ENCODE measurements around the gene BAIAP2L1. TPM values are rescaled to one million over a fixed set of nuclear protein-coding genes. Genes with fewer than 3 reads are reported as not detected.

The BAIAP2L1 gene
- total RNA-seq, 8 experiments from 2014 or later = 0.66 to 2.5 (median 1.4) TPM

- 72 to 100% (median 90%) methylated on average over 1 to 17 of the region's 23 CpGs; no CpG with 5 or more reads in 2 of the 10 experiments for WGBS, 10 experiments
- H3K4me3 ChIP-seq = no peak overlapping the region
- H3K4me1 ChIP-seq (replicated peaks in 1 of 2) = no peaks in the 10 kb centered on the region
- in situ Hi-C loops (cut with MboI; ENCODE audit: low pct_unique_long_range_greater_than_20kb in 2 of 9, low sequenced_read_pairs in 9 of 9, unreplicated experiment in 9 of 9) = no loop called here
- no peak overlapping the region for H3K27ac ChIP-seq
- ATAC-seq (replicated peaks in 6 of 8) = no peak
Measured at GRCh38 chr7:98348726-98349474, 52.0 kb downstream of the BAIAP2L1 start.

GRCh38 chr7:98346515-98347069 is 54.3 kb downstream of the BAIAP2L1 start:
- no peaks in the 10 kb centered on the region for H3K4me1 ChIP-seq (replicated peaks in 1 of 2)
- no peak overlapping the region for H3K4me3 ChIP-seq
- in situ Hi-C loops (cut with MboI; ENCODE audit: low pct_unique_long_range_greater_than_20kb in 2 of 9, low sequenced_read_pairs in 9 of 9, unreplicated experiment in 9 of 9) = no loop called here
- WGBS, 10 experiments = 42 to 92% (median 82%) methylated on average over 2 to 7 of the region's 7 CpGs
- ATAC-seq (replicated peaks in 6 of 8) = no peak
- H3K27ac ChIP-seq = no peak overlapping the region

GRCh38 chr7:98341106-98341505 is 59.8 kb downstream of the BAIAP2L1 start:
- 0 to 100% (median 83%) methylated on average over 2 to 3 of the region's 3 CpGs; no CpG with 5 or more reads in 1 of the 10 experiments for WGBS, 10 experiments
- ATAC-seq (replicated peaks in 6 of 8) = no peak
- Histone ChIP-seq H3K4me1 (replicated peaks in 1 of 2) (no peaks in the 10 kb centered on the region), H3K4me3 (no peak overlapping the region), H3K27ac (no peak overlapping the region)
- in situ Hi-C loops (cut with MboI; ENCODE audit: low pct_unique_long_range_greater_than_20kb in 2 of 9, low sequenced_read_pairs in 9 of 9, unreplicated experiment in 9 of 9) = no loop called here

GRCh38 chr7:98339043-98339442 is 61.8 kb downstream of the BAIAP2L1 start:
- in situ Hi-C loops (cut with MboI; ENCODE audit: low pct_unique_long_range_greater_than_20kb in 2 of 9, low sequenced_read_pairs in 9 of 9, unreplicated experiment in 9 of 9) = no loop called here
- Histone ChIP-seq H3K27ac (no peak overlapping the region), H3K4me3 (no peak overlapping the region), H3K4me1 (replicated peaks in 1 of 2) (no peaks in the 10 kb centered on the region)
- no peak for ATAC-seq (replicated peaks in 6 of 8)
- 83 to 100% (median 92%) methylated on average over 1 to 3 of the region's 3 CpGs; no CpG with 5 or more reads in 3 of the 10 experiments for WGBS, 10 experiments

- H3K4me3 ChIP-seq = no peak overlapping the region
- no peaks in the 10 kb centered on the region for H3K4me1 ChIP-seq (replicated peaks in 1 of 2)
- in situ Hi-C loops (cut with MboI; ENCODE audit: low pct_unique_long_range_greater_than_20kb in 2 of 9, low sequenced_read_pairs in 9 of 9, unreplicated experiment in 9 of 9) = no loop called here
- H3K27ac ChIP-seq = no peak overlapping the region
- 50 to 100% (median 93%) methylated on average over 2 to 6 of the region's 6 CpGs; no CpG with 5 or more reads in 2 of the 10 experiments for WGBS, 10 experiments
- no peak for ATAC-seq (replicated peaks in 6 of 8)
Measured at GRCh38 chr7:98338441-98338840, 62.4 kb downstream of the BAIAP2L1 start.

GRCh38 chr7:98335411-98335977 is 65.4 kb downstream of the BAIAP2L1 start:
- ATAC-seq (replicated peaks in 6 of 8) = no peak
- WGBS, 10 experiments = 62 to 97% (median 92%) methylated on average over 1 to 8 of the region's 8 CpGs; no CpG with 5 or more reads in 2 of the 10 experiments
- no peak overlapping the region for H3K27ac ChIP-seq
- H3K4me3 ChIP-seq = no peak overlapping the region
- in situ Hi-C loops (cut with MboI; ENCODE audit: low pct_unique_long_range_greater_than_20kb in 2 of 9, low sequenced_read_pairs in 9 of 9, unreplicated experiment in 9 of 9) = no loop called here
- no peaks in the 10 kb centered on the region for H3K4me1 ChIP-seq (replicated peaks in 1 of 2)

GRCh38 chr7:98334081-98334480 is 66.8 kb downstream of the BAIAP2L1 start:
- in situ Hi-C loops (cut with MboI; ENCODE audit: low pct_unique_long_range_greater_than_20kb in 2 of 9, low sequenced_read_pairs in 9 of 9, unreplicated experiment in 9 of 9) = no loop called here
- no peaks in the 10 kb centered on the region for H3K4me1 ChIP-seq (replicated peaks in 1 of 2)
- WGBS, 10 experiments = 0 to 100% (median 56%) methylated on average over 1 of the region's 1 CpG; no CpG with 5 or more reads in 1 of the 10 experiments
- no peak overlapping the region for H3K27ac ChIP-seq
- H3K4me3 ChIP-seq = no peak overlapping the region
- ATAC-seq (replicated peaks in 6 of 8) = no peak

GRCh38 chr7:98330926-98331529 is 69.9 kb downstream of the BAIAP2L1 start:
- 77 to 97% (median 87%) methylated on average over 4 to 5 of the region's 5 CpGs for WGBS, 10 experiments
- Histone ChIP-seq H3K4me3 (no peak overlapping the region), H3K27ac (no peak overlapping the region), H3K4me1 (replicated peaks in 1 of 2) (no peaks in the 10 kb centered on the region)
- in situ Hi-C loops (cut with MboI; ENCODE audit: low pct_unique_long_range_greater_than_20kb in 2 of 9, low sequenced_read_pairs in 9 of 9, unreplicated experiment in 9 of 9) = no loop called here
- no peak for ATAC-seq (replicated peaks in 6 of 8)

GRCh38 chr7:98329791-98330373 is 71.0 kb downstream of the BAIAP2L1 start:
- Histone ChIP-seq H3K27ac (no peak overlapping the region), H3K4me3 (no peak overlapping the region), H3K4me1 (replicated peaks in 1 of 2) (no peaks in the 10 kb centered on the region)
- no peak for ATAC-seq (replicated peaks in 6 of 8)
- 10 to 97% (median 80%) methylated on average over 3 to 8 of the region's 9 CpGs; no CpG with 5 or more reads in 2 of the 10 experiments for WGBS, 10 experiments
- in situ Hi-C loops (cut with MboI; ENCODE audit: low pct_unique_long_range_greater_than_20kb in 2 of 9, low sequenced_read_pairs in 9 of 9, unreplicated experiment in 9 of 9) = no loop called here

- no peaks in the 10 kb centered on the region for H3K4me1 ChIP-seq (replicated peaks in 1 of 2)
- H3K4me3 ChIP-seq = no peak overlapping the region
- 13 to 100% (median 87%) methylated on average over 1 to 10 of the region's 14 CpGs; no CpG with 5 or more reads in 3 of the 10 experiments for WGBS, 10 experiments
- H3K27ac ChIP-seq = no peak overlapping the region
- in situ Hi-C loops (cut with MboI; ENCODE audit: low pct_unique_long_range_greater_than_20kb in 2 of 9, low sequenced_read_pairs in 9 of 9, unreplicated experiment in 9 of 9) = no loop called here
- ATAC-seq (replicated peaks in 6 of 8) = no peak
Measured at GRCh38 chr7:98329100-98329790, 71.6 kb downstream of the BAIAP2L1 start.

- no peak for ATAC-seq (replicated peaks in 6 of 8)
- in situ Hi-C loops (cut with MboI; ENCODE audit: low pct_unique_long_range_greater_than_20kb in 2 of 9, low sequenced_read_pairs in 9 of 9, unreplicated experiment in 9 of 9) = loop anchor here in 3 of 9 experiments (25.0 kb wide), 2 partner anchors 88 to 513 kb away; partner anchors contain the start of gene BAIAP2L1 (in 1 of the 3)
- no peak overlapping the region for H3K4me3 ChIP-seq
- 47 to 100% (median 94%) methylated on average over 1 to 6 of the region's 6 CpGs; no CpG with 5 or more reads in 2 of the 10 experiments for WGBS, 10 experiments
- H3K4me1 ChIP-seq (replicated peaks in 1 of 2) = no peaks in the 10 kb centered on the region
- no peak overlapping the region for H3K27ac ChIP-seq
Measured at GRCh38 chr7:98324782-98325181, 76.1 kb downstream of the BAIAP2L1 start.

GRCh38 chr7:98323597-98324322 is 77.1 kb downstream of the BAIAP2L1 start:
- ATAC-seq (replicated peaks in 6 of 8) = no peak
- Histone ChIP-seq H3K4me1 (replicated peaks in 1 of 2) (no peaks in the 10 kb centered on the region), H3K27ac (no peak overlapping the region), H3K4me3 (no peak overlapping the region)
- WGBS, 10 experiments = 28 to 68% (median 44%) methylated on average over 7 to 19 of the region's 28 CpGs; no CpG with 5 or more reads in 1 of the 10 experiments
- in situ Hi-C loops (cut with MboI; ENCODE audit: low pct_unique_long_range_greater_than_20kb in 2 of 9, low sequenced_read_pairs in 9 of 9, unreplicated experiment in 9 of 9) = loop anchor here in 3 of 9 experiments (25.0 kb wide), 2 partner anchors 89 to 514 kb away; partner anchors contain the start of gene BAIAP2L1 (in 1 of the 3)
